ENCODE data around the gene SKIC2. TPM values are rescaled to one million over a fixed set of nuclear protein-coding genes. Genes with fewer than 3 reads are reported as not detected.

Gene SKIC2
- total RNA-seq, 4 donors from 2014 or later: 47.1 to 83.1 (median 48.2) TPM

DNA sequence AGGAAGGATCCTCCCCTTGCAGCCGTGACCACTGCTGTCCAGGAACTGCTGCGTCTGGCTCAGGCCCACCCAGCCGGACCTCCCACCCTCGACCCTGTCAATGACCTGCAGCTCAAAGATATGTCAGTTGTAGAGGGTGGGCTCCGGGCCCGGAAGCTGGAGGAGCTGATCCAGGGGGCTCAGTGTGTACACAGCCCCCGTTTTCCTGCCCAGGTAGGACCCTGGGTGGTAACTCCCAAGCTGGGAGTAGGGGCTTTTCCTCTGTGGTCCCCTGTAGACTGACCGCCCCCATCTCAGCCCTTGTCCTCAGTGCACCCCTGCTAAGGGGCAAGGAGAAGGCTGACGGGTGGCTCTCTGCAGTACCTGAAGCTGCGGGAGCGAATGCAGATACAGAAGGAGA is 9.4 kb downstream of the SKIC2 start:
- DNase-seq (ENCODE audit: low spot score in 2 of 2): no peak
- H3K9me3 ChIP-seq: no peaks in the 10 kb centered on the region
- H3K4me1 ChIP-seq: peaks cover 0 to 28% (median 15%) of the 10 kb centered on the region in 4 donors
- H3K36me3 ChIP-seq: peaks cover 0 to 76% (median 37%) of the 10 kb centered on the region in 3 donors
- H3K27ac ChIP-seq: no peak overlapping the region
- TF ChIP-seq EP300 (IDR thresholded peaks at IDR 0.05): no peak
- TF ChIP-seq, protein P1, sequence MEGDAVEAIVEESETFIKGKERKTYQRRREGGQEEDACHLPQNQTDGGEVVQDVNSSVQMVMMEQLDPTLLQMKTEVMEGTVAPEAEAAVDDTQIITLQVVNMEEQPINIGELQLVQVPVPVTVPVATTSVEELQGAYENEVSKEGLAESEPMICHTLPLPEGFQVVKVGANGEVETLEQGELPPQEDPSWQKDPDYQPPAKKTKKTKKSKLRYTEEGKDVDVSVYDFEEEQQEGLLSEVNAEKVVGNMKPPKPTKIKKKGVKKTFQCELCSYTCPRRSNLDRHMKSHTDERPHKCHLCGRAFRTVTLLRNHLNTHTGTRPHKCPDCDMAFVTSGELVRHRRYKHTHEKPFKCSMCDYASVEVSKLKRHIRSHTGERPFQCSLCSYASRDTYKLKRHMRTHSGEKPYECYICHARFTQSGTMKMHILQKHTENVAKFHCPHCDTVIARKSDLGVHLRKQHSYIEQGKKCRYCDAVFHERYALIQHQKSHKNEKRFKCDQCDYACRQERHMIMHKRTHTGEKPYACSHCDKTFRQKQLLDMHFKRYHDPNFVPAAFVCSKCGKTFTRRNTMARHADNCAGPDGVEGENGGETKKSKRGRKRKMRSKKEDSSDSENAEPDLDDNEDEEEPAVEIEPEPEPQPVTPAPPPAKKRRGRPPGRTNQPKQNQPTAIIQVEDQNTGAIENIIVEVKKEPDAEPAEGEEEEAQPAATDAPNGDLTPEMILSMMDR (IDR thresholded peaks at IDR 0.05): no peak
- TF ChIP-seq POLR2A (IDR thresholded peaks at IDR 0.05): no peak
- WGBS, 2 donors: 76 to 79% methylated on average over 7 to 11 of the region's 11 CpGs
- no peaks in the 10 kb centered on the region for H3K27me3 ChIP-seq
- H3K4me3 ChIP-seq: no peak overlapping the region

DNA sequence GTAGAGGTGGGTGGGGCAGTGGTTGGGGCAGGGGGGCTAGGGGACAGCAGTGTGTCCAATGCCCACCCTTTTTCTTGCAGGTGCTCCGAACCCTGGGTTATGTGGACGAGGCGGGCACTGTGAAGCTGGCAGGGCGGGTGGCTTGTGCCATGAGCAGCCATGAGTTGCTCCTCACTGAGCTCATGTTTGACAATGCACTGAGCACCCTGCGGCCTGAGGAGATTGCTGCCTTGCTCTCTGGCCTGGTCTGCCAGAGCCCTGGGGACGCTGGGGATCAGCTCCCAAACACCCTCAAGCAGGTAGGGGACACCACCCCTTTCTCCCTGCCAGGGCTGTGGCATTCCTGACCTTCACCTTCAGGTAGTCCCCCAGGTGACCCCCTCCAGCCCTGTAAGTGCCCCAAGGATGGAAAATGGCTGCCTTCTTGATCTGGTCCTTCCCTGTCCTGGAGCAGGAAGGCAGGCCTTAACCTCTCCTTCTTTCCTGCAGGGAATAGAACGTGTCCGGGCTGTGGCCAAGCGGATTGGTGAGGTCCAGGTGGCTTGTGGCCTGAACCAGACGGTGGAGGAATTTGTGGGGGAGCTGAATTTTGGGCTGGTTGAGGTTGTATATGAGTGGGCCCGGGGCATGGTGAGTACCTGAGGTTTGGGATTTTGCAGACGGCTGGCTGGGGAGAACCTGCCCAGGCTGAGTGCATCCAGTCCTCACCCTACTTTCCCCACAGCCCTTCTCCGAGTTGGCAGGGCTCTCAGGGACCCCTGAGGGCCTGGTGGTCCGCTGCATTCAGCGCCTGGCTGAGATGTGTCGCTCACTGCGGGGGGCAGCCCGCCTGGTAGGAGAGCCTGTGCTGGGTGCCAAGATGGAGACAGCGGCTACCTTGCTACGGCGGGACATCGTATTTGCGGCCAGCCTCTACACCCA is 10.1 kb downstream of the SKIC2 start:
- no peak overlapping the region for H3K4me3 ChIP-seq
- H3K4me1 ChIP-seq: peaks cover 0 to 35% (median 17%) of the 10 kb centered on the region in 4 donors
- no peaks in the 10 kb centered on the region for H3K9me3 ChIP-seq
- 83 to 84% methylated on average over 20 to 23 of the region's 23 CpGs for WGBS, 2 donors
- TF ChIP-seq POLR2A (IDR thresholded peaks at IDR 0.05) (no peak), EP300 (IDR thresholded peaks at IDR 0.05) (no peak)
- TF ChIP-seq, protein P1 (IDR thresholded peaks at IDR 0.05): no peak
- no peaks in the 10 kb centered on the region for H3K27me3 ChIP-seq
- no peak for DNase-seq (ENCODE audit: low spot score in 2 of 2)
- no peak overlapping the region for H3K27ac ChIP-seq
- H3K36me3 ChIP-seq: peaks cover 0 to 69% (median 31%) of the 10 kb centered on the region in 3 donors

DNA sequence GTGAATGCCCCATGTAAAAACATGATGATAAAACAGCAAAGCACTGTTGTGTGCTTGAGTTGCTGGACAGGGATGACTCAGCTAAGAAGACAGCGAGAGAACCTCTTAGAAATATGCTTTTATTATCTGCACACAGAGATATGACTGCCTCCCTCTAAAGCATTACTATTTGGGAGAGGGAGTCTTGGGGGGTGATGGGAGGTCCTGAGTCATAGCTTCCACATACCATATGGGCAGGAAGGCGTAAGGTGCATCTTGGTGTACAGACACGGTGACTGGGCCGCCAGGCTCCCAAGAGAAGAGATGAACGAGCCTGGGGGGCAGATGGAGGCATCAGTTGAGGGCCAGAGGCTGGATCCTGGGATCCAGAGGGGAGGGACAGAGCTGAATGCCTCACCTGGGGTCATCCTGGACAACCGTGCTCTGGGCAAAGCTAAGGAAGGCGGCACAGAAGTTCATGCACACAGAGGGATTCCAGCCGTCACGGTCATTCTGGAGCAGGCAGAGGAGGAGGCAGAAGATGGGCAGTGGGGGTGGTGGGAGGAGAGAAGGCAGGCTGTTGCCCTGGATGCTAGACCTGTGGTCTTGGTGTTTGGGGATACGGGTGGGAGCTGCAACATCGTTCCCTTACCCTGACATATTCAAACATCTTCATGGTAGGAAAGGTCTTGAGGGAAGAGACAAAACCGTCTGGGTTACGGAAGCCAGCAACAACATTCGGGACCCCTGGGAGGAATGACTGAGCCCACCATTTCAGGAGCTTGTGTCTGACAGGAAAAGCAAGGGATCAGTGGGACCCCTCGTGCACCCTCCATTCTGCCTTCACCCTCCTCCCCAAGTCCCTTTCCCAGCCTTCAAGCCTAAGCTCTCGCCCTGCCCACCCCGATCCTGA is 11.0 kb downstream of the SKIC2 start:
- no peak overlapping the region for H3K4me3 ChIP-seq
- no peak for DNase-seq (ENCODE audit: low spot score in 2 of 2)
- TF ChIP-seq POLR2A (IDR thresholded peaks at IDR 0.05) (no peak), EP300 (IDR thresholded peaks at IDR 0.05) (no peak)
- TF ChIP-seq, protein P1 (IDR thresholded peaks at IDR 0.05): no peak
- H3K27me3 ChIP-seq: no peaks in the 10 kb centered on the region
- peaks cover 0 to 60% (median 25%) of the 10 kb centered on the region in 3 donors for H3K36me3 ChIP-seq
- H3K9me3 ChIP-seq: no peaks in the 10 kb centered on the region
- peak overlapping the region in 2 of 4 donors; percentile 98 for H3K27ac ChIP-seq
- WGBS, 2 donors: 65 to 67% methylated on average over 17 of the region's 17 CpGs
- peaks cover 0 to 36% (median 17%) of the 10 kb centered on the region in 4 donors for H3K4me1 ChIP-seq

DNA sequence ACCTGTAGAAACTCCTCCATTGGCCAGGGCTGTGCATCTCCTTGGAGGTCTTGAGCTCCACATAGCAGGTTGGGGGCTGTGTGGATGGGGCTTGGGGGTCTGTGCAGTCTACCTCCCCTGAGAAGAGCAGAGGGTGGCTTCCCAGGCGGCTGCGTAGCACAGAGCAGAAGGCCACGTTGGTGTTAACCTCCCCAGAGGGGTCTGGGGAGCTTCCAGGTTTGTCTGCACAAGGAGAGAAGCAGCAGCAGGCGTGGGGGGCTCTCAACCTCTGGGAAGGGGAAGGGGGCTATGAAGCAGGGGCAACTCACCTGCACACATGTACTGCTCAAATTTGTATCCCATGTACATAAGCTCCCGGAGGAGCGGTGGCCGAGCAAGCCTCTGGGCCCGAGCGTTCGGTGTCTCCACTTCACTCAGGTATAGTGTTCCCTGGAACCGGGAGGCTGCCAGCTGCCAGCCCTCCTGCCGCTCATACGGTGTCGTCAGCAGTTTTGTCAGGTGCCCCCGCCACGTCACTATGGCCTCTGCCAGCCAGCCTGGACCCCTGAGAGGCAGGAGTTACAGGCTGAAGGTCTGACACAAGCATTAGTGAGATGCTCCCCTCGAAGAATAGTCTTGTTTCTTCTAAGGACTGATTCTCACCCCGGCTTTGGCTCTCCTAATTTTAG is 11.8 kb downstream of the SKIC2 start:
- Histone ChIP-seq H3K27ac (peak overlapping the region; percentile 95 to 100 (median 98)), H3K27me3 (no peaks in the 10 kb centered on the region), H3K4me3 (peak overlapping the region in 3 of 4 donors; percentile 67 to 93 (median 79)), H3K9me3 (no peaks in the 10 kb centered on the region), H3K36me3 (peaks cover 0 to 53% (median 19%) of the 10 kb centered on the region in 3 donors), H3K4me1 (peaks cover 0 to 36% (median 17%) of the 10 kb centered on the region in 4 donors)
- 67 to 72% methylated on average over 13 to 16 of the region's 18 CpGs for WGBS, 2 donors
- no peak for DNase-seq (ENCODE audit: low spot score in 2 of 2)
- TF ChIP-seq, protein P1 (IDR thresholded peaks at IDR 0.05): no peak

Measured in tibial nerve (tissue), 4 donors.